Smooth muscle cell (in vitro differentiated cells): ENCODE results near the gene THSD7B. TPM values are rescaled to one million over a fixed set of nuclear protein-coding genes. Genes with fewer than 3 reads are reported as not detected.

Source experiments
- DNase-seq: peaks from one replicate; lab custom pipeline; 2025; ENCODE audit not compliant: unreplicated experiment; lab: John Stamatoyannopoulos, UW
- H2AFZ ChIP-seq: fragments of 200-600 bp; sonication (generic); 2 replicates; pipeline ENCODE4 v1.6.0; 2016; ENCODE audit warnings: antibody characterized with exemption, low read depth, mild to moderate bottlenecking
- H3F3A ChIP-seq: fragments of 200-600 bp; sonication (generic); 2 replicates; pipeline ENCODE4 v1.6.0; 2017; ENCODE audit warnings: antibody characterized with exemption, low read depth
- H3K27ac ChIP-seq: fragments of 200-600 bp; sonication (generic); 2 replicates; pipeline ENCODE4 v1.5.1; 2016; ENCODE audit warnings: low read depth, mild to moderate bottlenecking
- H3K27me3 ChIP-seq: fragments of 200-600 bp; sonication (generic); 2 replicates; pipeline ENCODE4 v1.6.1; 2016; ENCODE audit warnings: low read depth, mild to moderate bottlenecking
- H3K36me3 ChIP-seq: fragments of 200-600 bp; sonication (generic); 2 replicates; pipeline ENCODE4 v1.5.1; 2016; ENCODE audit warnings: low read depth
- H3K4me1 ChIP-seq: fragments of 200-600 bp; sonication (generic); 2 replicates; pipeline ENCODE4 v1.5.1; 2016; ENCODE audit warnings: low read depth
- H3K4me2 ChIP-seq: fragments of 200-600 bp; sonication (generic); 2 replicates; pipeline ENCODE4 v1.6.0; 2016; ENCODE audit warnings: mild to moderate bottlenecking
- H3K4me3 ChIP-seq: fragments of 200-600 bp; sonication (generic); 2 replicates; pipeline ENCODE4 v1.5.1; 2016; ENCODE audit warnings: mild to moderate bottlenecking
- H3K79me2 ChIP-seq: fragments of 200-600 bp; sonication (generic); 2 replicates; pipeline ENCODE4 v1.6.0; 2016; ENCODE audit warnings: low read depth, mild to moderate bottlenecking
- H3K9ac ChIP-seq: fragments of 200-600 bp; sonication (generic); 2 replicates; pipeline ENCODE4 v1.6.0; 2016; ENCODE audit warnings: low read depth
- H3K9me3 ChIP-seq: fragments of 200-600 bp; sonication (generic); replicated peaks from 2 replicates; pipeline ENCODE4 v1.5.1; 2016; ENCODE audit warnings: low read depth
- H4K20me1 ChIP-seq: fragments of 200-600 bp; sonication (generic); 2 replicates; pipeline ENCODE4 v1.6.0; 2016; ENCODE audit warnings: low read depth
- CTCF ChIP-seq: fragments of 200-600 bp; sonication (generic); IDR thresholded peaks from 2 replicates; pipeline ENCODE4 v1.5.1; 2017; ENCODE audit warnings: borderline replicate concordance, mild to moderate bottlenecking, antibody characterized with exemption; ENCODE audit not compliant: insufficient read depth, poor library complexity, severe bottlenecking
- WGBS: methylation state at CpG from one replicate; pipeline ENCODE4 v1.1.7; 2016; ENCODE audit warnings: low lambda C conversion rate; 5-methylcytosine and 5-hydroxymethylcytosine counted together
- polyA plus RNA-seq: library from polyadenylated mRNA; unstranded; fragments of >200 nt; fragmentation: Nextera tagmentation; extraction: Ambion mirVana; gene quantifications from 2 replicates; pipeline ENCODE4 v1.2.1, GENCODE V29; 2016
- total RNA-seq: library from RNA; depleted of rRNA; stranded (reverse); fragments of >200 nt; gene quantifications from 2 replicates; pipeline ENCODE4 v1.2.3, GENCODE V29; 2014

The THSD7B gene
- total and polyA plus RNA-seq, 2 experiments from 2014 or later = not detected

GRCh38 chr2:137181370-137181769, 416.0 kb downstream of the THSD7B start:
- H2AFZ ChIP-seq = no peak overlapping the region
- no peaks in the 10 kb centered on the region for H3K9me3 ChIP-seq
- no peak overlapping the region for H3K27ac ChIP-seq
- H3K4me3 ChIP-seq = no peak overlapping the region
- no peak overlapping the region for H3K9ac ChIP-seq
- H3K79me2 ChIP-seq = no peaks in the 10 kb centered on the region
- no peak overlapping the region for H3K4me2 ChIP-seq
- no peak for DNase-seq
- no peaks in the 10 kb centered on the region for H3K4me1 ChIP-seq
- no peaks in the 10 kb centered on the region for H3F3A ChIP-seq
- TF ChIP-seq CTCF = no peak
- H4K20me1 ChIP-seq = no peaks in the 10 kb centered on the region
- 80% methylated on average over 1 of the region's 1 CpG for WGBS
- no peaks in the 10 kb centered on the region for H3K36me3 ChIP-seq
- H3K27me3 ChIP-seq = peaks cover 4% of the 10 kb centered on the region

- Histone ChIP-seq H4K20me1 (no peaks in the 10 kb centered on the region), H3F3A (no peaks in the 10 kb centered on the region)
- WGBS = 93% methylated on average over 3 of the region's 3 CpGs
These were observed 416.7 kb downstream of the THSD7B start for GRCh38 chr2:137182071-137182470.

GRCh38 chr2:137183206-137183898, 418.0 kb downstream of the THSD7B start:
- no peak for DNase-seq
- H3F3A ChIP-seq = no peaks in the 10 kb centered on the region
- H3K36me3 ChIP-seq = no peaks in the 10 kb centered on the region
- no peaks in the 10 kb centered on the region for H4K20me1 ChIP-seq
- no peak overlapping the region for H3K4me3 ChIP-seq
- no peaks in the 10 kb centered on the region for H3K4me1 ChIP-seq
- H3K9ac ChIP-seq = no peak overlapping the region
- H3K27me3 ChIP-seq = peaks cover 4% of the 10 kb centered on the region
- no peak overlapping the region for H2AFZ ChIP-seq
- H3K9me3 ChIP-seq = no peaks in the 10 kb centered on the region
- no peak overlapping the region for H3K4me2 ChIP-seq
- H3K79me2 ChIP-seq = no peaks in the 10 kb centered on the region
- TF ChIP-seq CTCF = no peak
- H3K27ac ChIP-seq = no peak overlapping the region
- WGBS = 87% methylated on average over 3 of the region's 3 CpGs

More at GRCh38 chr2:137182071-137182470, 416.7 kb downstream of the THSD7B start:
- no peak overlapping the region for H3K9ac ChIP-seq
- DNase-seq = no peak
- no peak overlapping the region for H3K4me2 ChIP-seq
- no peak for TF ChIP-seq CTCF
- H3K4me1 ChIP-seq = no peaks in the 10 kb centered on the region
- H3K27me3 ChIP-seq = peaks cover 4% of the 10 kb centered on the region
- no peak overlapping the region for H2AFZ ChIP-seq
- no peak overlapping the region for H3K4me3 ChIP-seq
- H3K79me2 ChIP-seq = no peaks in the 10 kb centered on the region
- H3K27ac ChIP-seq = no peak overlapping the region
- H3K36me3 ChIP-seq = no peaks in the 10 kb centered on the region
- no peaks in the 10 kb centered on the region for H3K9me3 ChIP-seq
